GM12878 (cell line): Measurements from ENCODE around the gene WSCD2. TPM values are rescaled to one million over a fixed set of nuclear protein-coding genes. Genes with fewer than 3 reads are reported as not detected.

Source experiments
- ATAC-seq: fragments of 200-7000 bp; cut with Tn5 transposase; 3 replicates; pipeline ENCODE4 v1.9.1; 2020; ENCODE audit warnings: mild to moderate bottlenecking, moderate library complexity
- BruUV-seq: library from RNA; stranded (reverse); fragments of 400-500 nt; replicated peaks from 2 replicates; lab custom pipeline; 2021; lab: Mats Ljungman, UMichigan
- CTCF ChIA-PET: fragments of 300-600 bp; sonication (Branson Sonifier 250); formaldehyde crosslinking; extraction: SDS; loops from one replicate; lab custom pipeline; 2021; ENCODE audit warnings: inconsistent platforms; lab: Yijun Ruan, JAX
- POLR2A ChIA-PET: fragments of 350-600 bp; formaldehyde crosslinking; extraction: SDS; loops from one replicate; lab custom pipeline; 2021; ENCODE audit warnings: inconsistent platforms; lab: Charles Lee
- RAD21 ChIA-PET: fragments of 300-600 bp; sonication (Branson Sonifier 250); formaldehyde crosslinking; loops from one replicate; lab custom pipeline; 2023; ENCODE audit warnings: antibody characterized with exemption; ENCODE audit not compliant: unreplicated experiment; lab: Charles Lee
- SMC1A ChIA-PET: fragments of 300-600 bp; sonication (Branson Sonifier 250); formaldehyde crosslinking; loops from one replicate; lab custom pipeline; 2023; ENCODE audit not compliant: unreplicated experiment, uncharacterized antibody; lab: Charles Lee
- DNase-seq: peaks from one replicate; pipeline ENCODE4 v3.0.0-alpha.2; 2011; ENCODE audit warnings: low read depth, low spot score
- FAIRE-seq: peaks from 3 replicates; lab custom pipeline; 2011; peaks lifted over from hg19 to GRCh38; lab: Jason Lieb, UNC
- H2AFZ ChIP-seq: 2 replicates; pipeline ENCODE4 v1.6.0; 2011; ENCODE audit warnings: low read depth, low read length, control low read depth; ENCODE audit not compliant: control insufficient read depth
- H3K27ac ChIP-seq: 2 replicates; pipeline ENCODE4 v1.5.1; 2011; ENCODE audit warnings: control low read depth; ENCODE audit not compliant: control insufficient read depth, insufficient read depth
- H3K27me3 ChIP-seq, 2 experiments: replicated peaks in 1 of 2; 2 replicates each; pipeline versions ENCODE4 v1.6.0 to v1.6.1; 2011; ENCODE audit warnings: low read length in 1 of 2; ENCODE audit not compliant: control insufficient read depth in 2 of 2, insufficient read depth in 2 of 2
- H3K36me3 ChIP-seq, 2 experiments: 2 replicates each; pipeline ENCODE4 v1.5.1; 2011; ENCODE audit warnings: low read length in 1 of 2; ENCODE audit not compliant: control insufficient read depth in 2 of 2, insufficient read depth in 2 of 2
- H3K4me1 ChIP-seq: 2 replicates; pipeline ENCODE4 v1.6.1; 2011; ENCODE audit warnings: mild to moderate bottlenecking, low read length, moderate library complexity, mixed read lengths; ENCODE audit not compliant: control insufficient read depth, insufficient read depth
- H3K4me2 ChIP-seq: 2 replicates; pipeline ENCODE4 v1.6.0; 2011; ENCODE audit warnings: control low read depth; ENCODE audit not compliant: control insufficient read depth, insufficient read depth
- H3K4me3 ChIP-seq: fragments of 200-600 bp; sonication (generic); 2 replicates; pipeline ENCODE4 v1.5.1; 2016
- H3K79me2 ChIP-seq: 2 replicates; pipeline ENCODE4 v1.6.0; 2011; ENCODE audit warnings: low read length; ENCODE audit not compliant: control insufficient read depth, insufficient read depth
- H3K9ac ChIP-seq: 2 replicates; pipeline ENCODE4 v1.8.0; 2011; ENCODE audit warnings: low read length, control low read depth, mixed read lengths; ENCODE audit not compliant: control insufficient read depth, insufficient read depth
- H3K9me3 ChIP-seq: replicated peaks from 3 replicates; pipeline ENCODE4 v1.5.1; 2011; ENCODE audit warnings: mild to moderate bottlenecking, low read length; ENCODE audit not compliant: control insufficient read depth, insufficient read depth
- H4K20me1 ChIP-seq: 2 replicates; pipeline ENCODE4 v1.6.0; 2011; ENCODE audit not compliant: control insufficient read depth, insufficient read depth
- BCL11A ChIP-seq: IDR thresholded peaks from 2 replicates; pipeline ENCODE4 v1.6.1; 2011; ENCODE audit warnings: low read depth, low read length
- EED ChIP-seq: sonication (generic); IDR thresholded peaks from 2 replicates; pipeline ENCODE4 v1.6.1; 2016; ENCODE audit warnings: antibody characterized with exemption, low read depth
- ELK1 ChIP-seq: IDR thresholded peaks from 2 replicates; pipeline ENCODE4 v1.6.1; 2012; ENCODE audit warnings: low read depth, low read length, improper control_type of control experiment
- ESRRA ChIP-seq: IDR thresholded peaks from 2 replicates; pipeline ENCODE4 v1.6.1; 2012; ENCODE audit warnings: mild to moderate bottlenecking, low read length, improper control_type of control experiment
- NR2F1 ChIP-seq: fragments of 450-650 bp; conservative IDR thresholded peaks from 2 replicates; pipeline ENCODE4 v1.6.1; 2017; ENCODE audit warnings: mild to moderate bottlenecking
- POLR2AphosphoS5 ChIP-seq: IDR thresholded peaks from 2 replicates; pipeline ENCODE4 v1.6.1; 2011; ENCODE audit warnings: mild to moderate bottlenecking, low read length, inconsistent platforms
- RELB ChIP-seq: fragments of 450-650 bp; IDR thresholded peaks from 2 replicates; pipeline ENCODE4 v1.6.1; 2017; ENCODE audit warnings: low read depth, mild to moderate bottlenecking, moderate library complexity
- SMARCA5 ChIP-seq: fragments of 450-650 bp; IDR thresholded peaks from 2 replicates; pipeline ENCODE4 v1.6.1; 2017; ENCODE audit warnings: mild to moderate bottlenecking
- STAT3 ChIP-seq: IDR thresholded peaks from 2 replicates; pipeline ENCODE4 v1.6.1; 2011; ENCODE audit warnings: low read depth, low read length, improper control_type of control experiment
- TBL1XR1 ChIP-seq: IDR thresholded peaks from 2 replicates; pipeline ENCODE4 v1.6.1; 2012; ENCODE audit warnings: low read depth, low read length, improper control_type of control experiment
- WGBS: methylation state at CpG from one replicate; pipeline ENCODE4 v1.1.6; 2016; ENCODE audit warnings: low lambda C conversion rate; ENCODE audit not compliant: insufficient replicate concordance, insufficient coverage; ENCODE audit errors: missing lambda C conversion rate; 5-methylcytosine and 5-hydroxymethylcytosine counted together
- in situ Hi-C: fragments of 300-500 bp; cut with MboI; formaldehyde crosslinking; loops from 9 replicates; pipeline ENCODE4 v1.14.3; 2018; ENCODE audit warnings: mixed read lengths
- intact Hi-C: fragments of 100-400 bp; cut with micrococcal nuclease; formaldehyde crosslinking; loops from one replicate; pipeline ENCODE4 v1.14.2; 2022; ENCODE audit not compliant: unreplicated experiment
- polyA plus RNA-seq, 11 experiments: library from polyadenylated mRNA; depleted of rRNA in 4 of 11; unstranded in 6 of 11; stranded (reverse) in 5 of 11; fragments of >200 nt; fragmentation: Nextera tagmentation in 4 of 11; fragmentation: Illumina TruSeq in 1 of 11; extraction: Ambion mirVana in 4 of 11; extraction: Trizol in 1 of 11; gene quantifications; 1 replicate in 1 of 11; 2 replicates in 10 of 11; pipeline versions ENCODE4 v1.2.1 to v1.2.3, GENCODE V29; 2011 to 2016; ENCODE audit warnings: inconsistent platforms in 2 of 11, missing spikeins in 2 of 11, low read depth in 1 of 11
- total RNA-seq, 4 experiments: library from RNA; depleted of rRNA in 3 of 4; stranded (reverse); fragments of >200 nt in 3 of 4; fragmentation: Illumina TruSeq in 1 of 4; extraction: Trizol in 1 of 4; gene quantifications; 2 replicates each; pipeline versions ENCODE4 v1.2.1 to v1.2.3, GENCODE V29; 2013 to 2021

WSCD2 gene
- total and polyA plus RNA-seq, 10 of the 15 experiments (the other 5 are each of a cell fraction or from before 2014, with no cell fraction given): 0.41 TPM; not detected in 9

DNA sequence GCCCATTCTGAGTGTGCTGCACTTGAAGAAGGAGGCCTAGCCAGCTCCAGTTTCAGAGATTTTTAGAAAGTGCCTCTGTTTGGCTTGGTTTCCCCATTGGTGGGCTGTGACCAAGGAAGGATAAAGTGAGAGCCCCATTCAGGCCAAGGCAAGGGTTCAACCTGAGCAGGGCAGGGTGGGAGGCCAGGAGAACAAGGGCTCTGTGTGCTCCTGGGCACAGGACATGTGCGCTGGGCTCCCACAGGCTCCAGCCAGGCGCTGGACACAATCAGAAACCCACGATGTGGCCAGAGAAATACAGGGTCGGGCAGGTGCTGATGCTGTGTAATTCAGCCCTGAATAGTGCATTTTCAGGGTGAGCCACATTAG is 23.1 kb downstream of the WSCD2 start:
- intact Hi-C loops: no loop called here
- Histone ChIP-seq H3K27me3 (peaks cover 0 to 6% of the 10 kb centered on the region in 2 experiments; a peak in 2 of 4 replicates), H3K36me3 (no peaks in the 10 kb centered on the region), H4K20me1 (no peaks in the 10 kb centered on the region), H3K4me1 (no peaks in the 10 kb centered on the region)
- TF ChIP-seq EED: no peak
- TF ChIP-seq, all 136 proteins: peak for 0
- Histone ChIP-seq H3K79me2 (no peaks in the 10 kb centered on the region), H3K27ac (no peak overlapping the region), H3K4me3 (no peak overlapping the region), H2AFZ (no peak overlapping the region), H3K9me3 (no peaks in the 10 kb centered on the region), H3K9ac (no peak overlapping the region), H3K4me2 (no peak overlapping the region)
- SMC1A ChIA-PET: no interaction called here
- in situ Hi-C loops: no loop called here
- 10% methylated on average over 4 of the region's 4 CpGs for WGBS
- FAIRE-seq (no peak), DNase-seq (no peak), ATAC-seq (no peak)
- BruUV-seq: no TSS peak
- CTCF ChIA-PET: no interaction called here
- RAD21 ChIA-PET: no interaction called here
- POLR2A ChIA-PET: no interaction called here

DNA sequence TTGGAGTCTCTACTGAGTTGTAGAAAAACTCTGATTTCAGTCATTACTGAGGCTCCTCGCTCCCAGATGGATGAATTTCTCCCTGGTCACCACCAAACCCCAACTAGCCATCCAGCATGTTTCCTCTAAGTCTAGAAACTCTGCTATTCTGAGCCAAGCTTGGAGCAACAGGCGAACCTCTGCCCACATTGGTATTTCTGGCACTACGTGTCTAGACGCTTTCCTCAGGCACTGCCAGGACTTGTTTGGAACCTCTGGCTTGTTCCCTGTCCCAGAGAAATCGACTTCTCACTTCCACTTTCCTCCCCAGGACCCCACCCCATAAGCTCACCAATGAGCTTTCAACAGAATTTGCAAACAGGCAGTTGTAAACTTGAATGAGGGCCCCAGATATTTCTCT is 27.6 kb downstream of the WSCD2 start:
- in situ Hi-C loops: no loop called here
- no peak for TF ChIP-seq STAT3
- no peak for TF ChIP-seq BCL11A
- TF ChIP-seq ELK1: no peak
- TF ChIP-seq NR2F1: no peak
- TF ChIP-seq TBL1XR1: no peak
- no peak for TF ChIP-seq RELB
- no peak for TF ChIP-seq POLR2AphosphoS5
- no peak for TF ChIP-seq ESRRA
- no peak for TF ChIP-seq SMARCA5
- SMC1A ChIA-PET: no interaction called here
- intact Hi-C loops: no loop called here
- no peaks in the 10 kb centered on the region for H3K36me3 ChIP-seq
- H3K9ac ChIP-seq: no peak overlapping the region
- POLR2A ChIA-PET: no interaction called here
- no peaks in the 10 kb centered on the region for H3K4me1 ChIP-seq
- CTCF ChIA-PET: no interaction called here
- H3K9me3 ChIP-seq: no peaks in the 10 kb centered on the region
- H3K4me2 ChIP-seq: no peak overlapping the region
- 45% methylated on average over 5 of the region's 5 CpGs for WGBS
- no peak overlapping the region for H2AFZ ChIP-seq
- H3K27me3 ChIP-seq: no peaks in the 10 kb centered on the region; a peak in 1 of 4 replicates
- H3K4me3 ChIP-seq: no peak overlapping the region
- no peaks in the 10 kb centered on the region for H3K79me2 ChIP-seq
- FAIRE-seq: no peak
- no peaks in the 10 kb centered on the region for H4K20me1 ChIP-seq
- RAD21 ChIA-PET: no interaction called here
- ATAC-seq: no peak
- no peak overlapping the region for H3K27ac ChIP-seq
- no TSS peak for BruUV-seq
- no peak for DNase-seq
